ENCODE data around the gene APP. TPM values are rescaled to one million over a fixed set of nuclear protein-coding genes. Genes with fewer than 3 reads are reported as not detected.

Gene APP
- total and polyA plus RNA-seq, 4 donors, result 86.9 to 414 (median 367) TPM

DNA sequence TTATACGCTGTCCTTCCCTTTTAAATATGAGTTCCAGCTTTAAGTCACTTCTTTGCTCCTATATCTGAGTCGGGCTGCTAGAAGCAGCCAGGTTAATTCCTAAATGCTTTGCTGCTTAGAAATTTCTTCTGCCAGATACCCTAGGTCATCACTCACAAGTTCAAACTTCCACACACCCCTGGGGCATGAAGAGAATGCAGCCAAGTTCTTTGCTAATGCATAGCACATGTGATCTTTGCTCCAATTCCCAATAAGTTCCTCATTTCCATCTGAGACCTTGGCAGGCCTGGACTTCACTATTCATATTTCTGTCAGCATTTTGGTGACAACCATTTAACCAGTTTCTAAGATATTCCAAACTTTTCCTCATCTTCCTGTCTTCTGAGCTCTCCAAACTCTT is 14.5 kb upstream of the APP start:
- Histone ChIP-seq H3K4me3 (no peak overlapping the region), H3K9me3 (ENCODE audit: control insufficient read depth in 4 of 4, insufficient read depth in 3 of 4, low read length in 3 of 4) (peaks cover 0 to 6% (median 0%) of the 10 kb centered on the region in 4 donors)

DNA sequence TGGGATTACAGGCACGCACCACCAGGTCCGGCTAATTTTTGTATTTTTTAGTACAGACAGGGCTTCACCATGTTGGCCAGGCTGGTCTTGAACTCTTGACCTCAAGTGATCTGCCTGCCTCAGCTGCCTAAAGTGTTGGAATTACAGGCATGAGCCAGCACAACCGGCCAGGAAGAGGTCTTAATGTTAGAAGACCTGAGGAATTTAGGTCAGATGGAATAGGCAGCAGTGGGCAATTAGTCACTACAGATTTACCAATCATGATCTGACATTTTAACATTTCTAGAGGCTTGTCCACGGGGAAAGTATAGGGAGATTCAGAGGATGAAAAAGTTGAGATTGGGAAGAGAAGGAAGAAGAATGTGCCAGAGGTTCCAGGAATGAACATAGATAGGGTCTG is 8.9 kb upstream of the APP start:
- DNase-seq (no peak), ATAC-seq (ENCODE audit: insufficient read depth, low FRiP score) (no peak)
- H3K27me3 ChIP-seq (ENCODE audit: control insufficient read depth in 3 of 3, insufficient read depth in 3 of 3, low read length in 2 of 3), result no peaks in the 10 kb centered on the region
- peaks cover 0 to 4% (median 0%) of the 10 kb centered on the region in 4 donors for H3K9me3 ChIP-seq (ENCODE audit: control insufficient read depth in 4 of 4, insufficient read depth in 3 of 4, low read length in 3 of 4)
- H3K36me3 ChIP-seq (ENCODE audit: control insufficient read depth in 4 of 4, insufficient read depth in 4 of 4, low read length in 4 of 4), result no peaks in the 10 kb centered on the region
- TF ChIP-seq, protein P1, sequence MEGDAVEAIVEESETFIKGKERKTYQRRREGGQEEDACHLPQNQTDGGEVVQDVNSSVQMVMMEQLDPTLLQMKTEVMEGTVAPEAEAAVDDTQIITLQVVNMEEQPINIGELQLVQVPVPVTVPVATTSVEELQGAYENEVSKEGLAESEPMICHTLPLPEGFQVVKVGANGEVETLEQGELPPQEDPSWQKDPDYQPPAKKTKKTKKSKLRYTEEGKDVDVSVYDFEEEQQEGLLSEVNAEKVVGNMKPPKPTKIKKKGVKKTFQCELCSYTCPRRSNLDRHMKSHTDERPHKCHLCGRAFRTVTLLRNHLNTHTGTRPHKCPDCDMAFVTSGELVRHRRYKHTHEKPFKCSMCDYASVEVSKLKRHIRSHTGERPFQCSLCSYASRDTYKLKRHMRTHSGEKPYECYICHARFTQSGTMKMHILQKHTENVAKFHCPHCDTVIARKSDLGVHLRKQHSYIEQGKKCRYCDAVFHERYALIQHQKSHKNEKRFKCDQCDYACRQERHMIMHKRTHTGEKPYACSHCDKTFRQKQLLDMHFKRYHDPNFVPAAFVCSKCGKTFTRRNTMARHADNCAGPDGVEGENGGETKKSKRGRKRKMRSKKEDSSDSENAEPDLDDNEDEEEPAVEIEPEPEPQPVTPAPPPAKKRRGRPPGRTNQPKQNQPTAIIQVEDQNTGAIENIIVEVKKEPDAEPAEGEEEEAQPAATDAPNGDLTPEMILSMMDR (IDR thresholded peaks at IDR 0.05; ENCODE audit: control extremely low read depth, extremely low read depth), result no peak
- H3K27ac ChIP-seq (ENCODE audit: low read depth in 1 of 2, low read length in 1 of 2), result no peak overlapping the region
- H3K9ac ChIP-seq (ENCODE audit: insufficient read depth in 1 of 2, low read length in 2 of 2), result no peak overlapping the region
- peaks cover 0 to 5% (median 0%) of the 10 kb centered on the region in 5 donors for H3K4me1 ChIP-seq (ENCODE audit: control insufficient read depth in 5 of 5, insufficient read depth in 5 of 5, low read length in 5 of 5)
- 89 to 94% methylated on average over 4 of the region's 4 CpGs for WGBS, 2 donors
- H3K4me3 ChIP-seq, result no peak overlapping the region

More for the DNA sequence above, 14.5 kb upstream of the APP start:
- H3K4me1 ChIP-seq (ENCODE audit: control insufficient read depth in 5 of 5, insufficient read depth in 5 of 5, low read length in 5 of 5), result no peaks in the 10 kb centered on the region
- no peak for DNase-seq
- TF ChIP-seq, protein P1 (IDR thresholded peaks at IDR 0.05; ENCODE audit: control extremely low read depth, extremely low read depth), result no peak
- no peak for ATAC-seq (ENCODE audit: insufficient read depth, low FRiP score)
- H3K36me3 ChIP-seq (ENCODE audit: control insufficient read depth in 4 of 4, insufficient read depth in 4 of 4, low read length in 4 of 4), result no peaks in the 10 kb centered on the region
- 74 to 95% methylated on average over 2 of the region's 2 CpGs for WGBS, 2 donors
- H3K27ac ChIP-seq (ENCODE audit: low read depth in 1 of 2, low read length in 1 of 2), result no peak overlapping the region
- no peaks in the 10 kb centered on the region for H3K27me3 ChIP-seq (ENCODE audit: control insufficient read depth in 3 of 3, insufficient read depth in 3 of 3, low read length in 2 of 3)
- H3K9ac ChIP-seq (ENCODE audit: insufficient read depth in 1 of 2, low read length in 2 of 2), result no peak overlapping the region

DNA sequence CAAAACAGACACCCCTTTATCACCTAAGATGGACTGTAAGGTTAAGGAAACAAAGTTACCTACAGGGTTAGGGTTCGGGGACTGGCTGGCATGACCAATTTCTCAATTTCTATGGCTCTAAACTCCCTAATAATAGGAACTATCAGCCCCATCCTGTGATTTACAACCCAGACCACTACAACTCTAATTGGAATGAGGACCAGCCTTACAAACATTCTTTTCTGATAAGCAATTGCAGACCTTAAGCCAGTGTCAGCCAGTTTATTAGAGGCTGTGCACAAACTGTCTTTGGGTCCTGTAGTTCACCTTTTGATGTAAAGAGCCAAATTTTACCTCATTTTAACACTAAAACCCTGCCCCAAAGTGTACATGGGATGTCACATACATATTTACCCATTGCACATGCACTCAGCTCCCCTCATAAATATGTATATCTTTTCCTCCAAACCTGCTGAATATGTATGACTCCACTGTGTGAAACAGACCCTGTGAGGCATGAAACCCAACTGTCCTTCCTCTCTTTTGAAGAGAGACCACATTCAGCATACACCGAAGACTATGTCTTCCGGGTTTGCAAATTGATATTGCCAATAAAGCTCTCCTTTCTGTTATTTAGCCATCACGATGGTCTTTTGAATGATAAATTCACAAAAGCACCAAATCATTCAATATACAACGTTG is 7.3 kb upstream of the APP start:
- Histone ChIP-seq H3K9ac (ENCODE audit: insufficient read depth in 1 of 2, low read length in 2 of 2) (no peak overlapping the region), H3K4me1 (ENCODE audit: control insufficient read depth in 5 of 5, insufficient read depth in 5 of 5, low read length in 5 of 5) (peaks cover 0 to 5% (median 0%) of the 10 kb centered on the region in 5 donors), H3K36me3 (ENCODE audit: control insufficient read depth in 4 of 4, insufficient read depth in 4 of 4, low read length in 4 of 4) (no peaks in the 10 kb centered on the region), H3K27ac (ENCODE audit: low read depth in 1 of 2, low read length in 1 of 2) (no peak overlapping the region), H3K27me3 (ENCODE audit: control insufficient read depth in 3 of 3, insufficient read depth in 3 of 3, low read length in 2 of 3) (no peaks in the 10 kb centered on the region), H3K9me3 (ENCODE audit: control insufficient read depth in 4 of 4, insufficient read depth in 3 of 4, low read length in 3 of 4) (no peaks in the 10 kb centered on the region), H3K4me3 (no peak overlapping the region)
- DNase-seq, result no peak
- no peak for ATAC-seq (ENCODE audit: insufficient read depth, low FRiP score)
- TF ChIP-seq, protein P1 (IDR thresholded peaks at IDR 0.05; ENCODE audit: control extremely low read depth, extremely low read depth), result no peak
- WGBS, 2 donors, result 95 to 96% methylated on average over 5 of the region's 5 CpGs

Measured in lung (tissue), 12 donors.